ENCODE measurements around the gene SHC4. TPM values are rescaled to one million over a fixed set of nuclear protein-coding genes. Genes with fewer than 3 reads are reported as not detected.

SHC4 gene
- total RNA-seq, 2 experiments from 2014 or later = 0.41 to 1.3 TPM

DNA sequence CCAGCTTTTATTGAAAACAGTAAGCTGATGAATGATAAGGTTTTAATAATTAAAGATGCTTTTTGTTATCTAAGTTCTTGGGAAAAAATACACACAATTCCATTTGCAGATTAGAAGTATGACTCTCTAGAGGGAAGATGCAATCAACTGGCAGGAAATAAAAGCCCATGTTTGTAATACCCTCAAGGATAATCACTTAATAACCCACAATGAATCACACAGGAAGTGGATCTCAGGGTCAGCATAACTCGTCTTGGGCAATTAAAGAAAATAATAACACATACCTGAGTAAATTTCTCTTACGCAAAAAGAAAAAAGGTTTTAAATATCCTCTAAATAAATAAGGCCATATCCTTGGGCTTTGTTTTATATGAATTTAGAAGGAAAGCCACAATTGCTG is 95.2 kb downstream of the SHC4 start:
- Histone ChIP-seq H3K9me2 (ENCODE audit: insufficient read depth, low read length) (no peaks in the 10 kb centered on the region), H3K4me1 (ENCODE audit: insufficient read depth, low read length, poor library complexity, severe bottlenecking) (no peaks in the 10 kb centered on the region), H3K79me2 (ENCODE audit: insufficient read depth, low read depth, low read length) (no peaks in the 10 kb centered on the region), H3K36me3 (ENCODE audit: insufficient read depth, low read length) (no peaks in the 10 kb centered on the region), H3K4me2 (ENCODE audit: low read length) (no peak overlapping the region), H3K9me3 (ENCODE audit: low read length) (no peaks in the 10 kb centered on the region), H4K20me1 (ENCODE audit: insufficient read depth, low read length) (no peaks in the 10 kb centered on the region), H3K27ac (ENCODE audit: low read depth, low read length, poor library complexity, severe bottlenecking) (no peak overlapping the region), H2AFZ (ENCODE audit: low read length) (no peak overlapping the region), H3K4me3 (ENCODE audit: low read depth, low read length, poor library complexity, severe bottlenecking) (no peak overlapping the region)
- TF ChIP-seq, protein P1, sequence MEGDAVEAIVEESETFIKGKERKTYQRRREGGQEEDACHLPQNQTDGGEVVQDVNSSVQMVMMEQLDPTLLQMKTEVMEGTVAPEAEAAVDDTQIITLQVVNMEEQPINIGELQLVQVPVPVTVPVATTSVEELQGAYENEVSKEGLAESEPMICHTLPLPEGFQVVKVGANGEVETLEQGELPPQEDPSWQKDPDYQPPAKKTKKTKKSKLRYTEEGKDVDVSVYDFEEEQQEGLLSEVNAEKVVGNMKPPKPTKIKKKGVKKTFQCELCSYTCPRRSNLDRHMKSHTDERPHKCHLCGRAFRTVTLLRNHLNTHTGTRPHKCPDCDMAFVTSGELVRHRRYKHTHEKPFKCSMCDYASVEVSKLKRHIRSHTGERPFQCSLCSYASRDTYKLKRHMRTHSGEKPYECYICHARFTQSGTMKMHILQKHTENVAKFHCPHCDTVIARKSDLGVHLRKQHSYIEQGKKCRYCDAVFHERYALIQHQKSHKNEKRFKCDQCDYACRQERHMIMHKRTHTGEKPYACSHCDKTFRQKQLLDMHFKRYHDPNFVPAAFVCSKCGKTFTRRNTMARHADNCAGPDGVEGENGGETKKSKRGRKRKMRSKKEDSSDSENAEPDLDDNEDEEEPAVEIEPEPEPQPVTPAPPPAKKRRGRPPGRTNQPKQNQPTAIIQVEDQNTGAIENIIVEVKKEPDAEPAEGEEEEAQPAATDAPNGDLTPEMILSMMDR (conservative IDR thresholded peaks at IDR 0.05; ENCODE audit: low read length) = no peak
- TF ChIP-seq EZH2phosphoT487 (IDR thresholded peaks at IDR 0.05; ENCODE audit: borderline replicate concordance, low read depth, low read length) = no peak
- no peak for DNase-seq (ENCODE audit: low spot score)
- intact Hi-C loops (cut with micrococcal nuclease; ENCODE audit: unreplicated experiment) = loop anchor here (10.0 kb wide), 1 partner anchor 1276 kb away; no protein-coding TSS in a partner anchor
- BruUV-seq (replicated peaks) = no TSS peak
- ChIA-PET POLR2A (interaction anchor here (1.9 kb wide), 1 partner anchor 10 kb away, joined by 6 read pairs; the partner anchor contains the start of gene EID1), CTCF (ENCODE audit: unreplicated experiment) (no interaction called here)

DNA sequence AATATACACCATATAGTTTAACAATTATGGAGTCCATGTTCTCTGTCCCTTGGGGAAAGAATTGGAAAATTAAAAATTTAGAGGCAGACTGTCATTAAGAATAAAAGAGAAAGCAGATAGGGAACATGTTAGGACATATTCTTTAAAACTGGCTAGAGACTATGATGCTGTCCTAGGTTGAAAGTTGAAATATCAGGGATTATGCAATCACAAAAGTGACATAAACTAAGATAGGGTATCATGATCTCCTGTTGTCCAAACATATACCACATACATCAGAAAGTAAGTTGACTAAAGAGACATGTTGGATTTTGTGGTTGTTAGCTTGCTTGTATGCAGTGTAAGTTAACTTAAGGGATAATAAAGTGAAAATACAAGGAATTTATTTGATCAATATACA is 95.7 kb downstream of the SHC4 start:
- H3K9me2 ChIP-seq (ENCODE audit: insufficient read depth, low read length) = no peaks in the 10 kb centered on the region
- H3K4me3 ChIP-seq (ENCODE audit: low read depth, low read length, poor library complexity, severe bottlenecking) = no peak overlapping the region
- H3K4me1 ChIP-seq (ENCODE audit: insufficient read depth, low read length, poor library complexity, severe bottlenecking) = no peaks in the 10 kb centered on the region
- no peaks in the 10 kb centered on the region for H4K20me1 ChIP-seq (ENCODE audit: insufficient read depth, low read length)
- no peak for TF ChIP-seq EZH2phosphoT487 (IDR thresholded peaks at IDR 0.05; ENCODE audit: borderline replicate concordance, low read depth, low read length)
- TF ChIP-seq, protein P1 (conservative IDR thresholded peaks at IDR 0.05; ENCODE audit: low read length) = no peak
- no peak overlapping the region for H3K4me2 ChIP-seq (ENCODE audit: low read length)
- no peak for DNase-seq (ENCODE audit: low spot score)
- intact Hi-C loops (cut with micrococcal nuclease; ENCODE audit: unreplicated experiment) = loop anchor here (10.0 kb wide), 1 partner anchor 1277 kb away; no protein-coding TSS in a partner anchor
- ChIA-PET POLR2A (interaction anchor here (0.7 to 1.9 kb wide), 3 partner anchors 10 to 1108 kb away, joined by 3 to 6 read pairs (median 3); partner anchors contain the start of gene EID1), CTCF (ENCODE audit: unreplicated experiment) (no interaction called here)
- no peaks in the 10 kb centered on the region for H3K9me3 ChIP-seq (ENCODE audit: low read length)
- H3K79me2 ChIP-seq (ENCODE audit: insufficient read depth, low read depth, low read length) = no peaks in the 10 kb centered on the region
- H3K27ac ChIP-seq (ENCODE audit: low read depth, low read length, poor library complexity, severe bottlenecking) = no peak overlapping the region
- H3K36me3 ChIP-seq (ENCODE audit: insufficient read depth, low read length) = no peaks in the 10 kb centered on the region
- no peak overlapping the region for H2AFZ ChIP-seq (ENCODE audit: low read length)
- BruUV-seq (replicated peaks) = no TSS peak

DNA sequence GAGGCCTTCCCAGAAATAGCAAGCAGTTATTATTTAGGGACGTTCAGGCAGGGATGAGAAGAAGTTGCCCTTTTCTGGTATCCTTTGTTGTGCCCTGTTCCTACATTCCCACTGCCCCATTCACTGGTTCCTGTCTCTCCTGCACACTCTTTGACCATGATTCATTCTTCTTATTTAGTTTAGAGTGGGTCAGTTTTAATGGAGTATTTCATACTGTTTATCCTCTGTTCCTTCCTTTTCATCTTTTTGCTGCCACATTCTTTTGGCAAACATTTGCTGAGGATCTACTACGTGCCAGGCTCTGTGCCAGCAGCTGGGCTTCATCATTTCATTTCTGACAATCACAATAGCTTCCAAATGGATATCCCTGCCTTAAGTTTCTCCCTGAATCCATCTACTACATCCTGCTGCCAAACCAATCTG is 97.6 kb downstream of the SHC4 start:
- no peak for DNase-seq (ENCODE audit: low spot score)
- H3K27ac ChIP-seq (ENCODE audit: low read depth, low read length, poor library complexity, severe bottlenecking) = no peak overlapping the region
- H3K9me3 ChIP-seq (ENCODE audit: low read length) = no peaks in the 10 kb centered on the region
- no peak overlapping the region for H3K4me3 ChIP-seq (ENCODE audit: low read depth, low read length, poor library complexity, severe bottlenecking)
- H4K20me1 ChIP-seq (ENCODE audit: insufficient read depth, low read length) = no peaks in the 10 kb centered on the region
- ChIA-PET CTCF (ENCODE audit: unreplicated experiment) (no interaction called here), POLR2A (interaction anchor here (0.7 kb wide), 1 partner anchor 15 kb away, joined by 3 read pairs; no protein-coding TSS in a partner anchor)
- no TSS peak for BruUV-seq (replicated peaks)
- no peaks in the 10 kb centered on the region for H3K36me3 ChIP-seq (ENCODE audit: insufficient read depth, low read length)
- intact Hi-C loops (cut with micrococcal nuclease; ENCODE audit: unreplicated experiment) = loop anchor here (10.0 kb wide), 1 partner anchor 1279 kb away; no protein-coding TSS in a partner anchor
- no peaks in the 10 kb centered on the region for H3K79me2 ChIP-seq (ENCODE audit: insufficient read depth, low read depth, low read length)
- H3K4me1 ChIP-seq (ENCODE audit: insufficient read depth, low read length, poor library complexity, severe bottlenecking) = no peaks in the 10 kb centered on the region
- no peak overlapping the region for H3K4me2 ChIP-seq (ENCODE audit: low read length)
- no peak overlapping the region for H2AFZ ChIP-seq (ENCODE audit: low read length)
- TF ChIP-seq EZH2phosphoT487 (IDR thresholded peaks at IDR 0.05; ENCODE audit: borderline replicate concordance, low read depth, low read length) = no peak
- TF ChIP-seq, protein P1 (conservative IDR thresholded peaks at IDR 0.05; ENCODE audit: low read length) = no peak
- no peaks in the 10 kb centered on the region for H3K9me2 ChIP-seq (ENCODE audit: insufficient read depth, low read length)

All from OCI-LY7 (cell line).